GM21367 (cell line): ENCODE measurements around the gene TNFRSF17.

Source experiments
- ATAC-seq: cut with Tn5 transposase; IDR thresholded peaks from one replicate; pipeline ENCODE4 v1.9.1; 2021; ENCODE audit not compliant: unreplicated experiment

The TNFRSF17 gene

GRCh38 chr16:12000032-12000431 lies 35.0 kb downstream of the TNFRSF17 start:
- ATAC-seq = no peak

GRCh38 chr16:12002447-12003006 lies 37.5 kb downstream of the TNFRSF17 start:
- no peak for ATAC-seq

GRCh38 chr16:12006637-12007036 lies 41.6 kb downstream of the TNFRSF17 start:
- ATAC-seq = no peak

GRCh38 chr16:12009462-12009861 lies 44.5 kb downstream of the TNFRSF17 start:
- ATAC-seq = no peak

GRCh38 chr16:12009922-12010321 lies 44.9 kb downstream of the TNFRSF17 start:
- no peak for ATAC-seq

- ATAC-seq = no peak
These were observed 45.6 kb downstream of the TNFRSF17 start for GRCh38 chr16:12010388-12011251.

- no peak for ATAC-seq
These were observed 46.6 kb downstream of the TNFRSF17 start for GRCh38 chr16:12011565-12011964.

- no peak for ATAC-seq
These were observed 51.4 kb downstream of the TNFRSF17 start for GRCh38 chr16:12016291-12016947.

GRCh38 chr16:12017558-12017957 lies 52.5 kb downstream of the TNFRSF17 start:
- ATAC-seq = no peak
